GM23338 (cell line): Measurements from ENCODE around the gene MFSD11.

ENCODE experiments used
- CREB1 ChIP-seq: fragments of 250-450 bp; sonication (Bioruptor Pico); IDR thresholded peaks from 2 replicates; pipeline ENCODE4 v1.5.0; 2020; ENCODE audit warnings: low read depth, mild to moderate bottlenecking, moderate library complexity
- EZH2 ChIP-seq: fragments of 200-600 bp; sonication (generic); IDR thresholded peaks from one replicate; pipeline ENCODE4 v1.8.0; 2017; ENCODE audit warnings: antibody characterized with exemption, mild to moderate bottlenecking, low read depth; ENCODE audit not compliant: unreplicated experiment
- EZH2phosphoT487 ChIP-seq: fragments of 200-600 bp; sonication (generic); IDR thresholded peaks from one replicate; pipeline ENCODE4 v1.8.1; 2018; ENCODE audit warnings: antibody characterized with exemption; ENCODE audit not compliant: unreplicated experiment
- JUNB ChIP-seq: IDR thresholded peaks from one replicate; pipeline ENCODE4 v1.6.1; 2016; ENCODE audit warnings: antibody characterized with exemption; ENCODE audit not compliant: unreplicated experiment
- NANOG ChIP-seq: IDR thresholded peaks from 2 replicates; pipeline ENCODE4 v1.6.1; 2016; ENCODE audit warnings: antibody characterized with exemption, borderline replicate concordance
- POLR2AphosphoS5 ChIP-seq: IDR thresholded peaks from 2 replicates; pipeline ENCODE4 v1.6.1; 2016; ENCODE audit warnings: antibody characterized with exemption, low read depth
- ZNF331 ChIP-seq: fragments of 250-450 bp; sonication (Bioruptor Pico); IDR thresholded peaks from 2 replicates; pipeline ENCODE4 v1.5.0; 2020; ENCODE audit warnings: low read depth, mild to moderate bottlenecking, moderate library complexity
- TF ChIP-seq, protein P1 (sequence below), 2 experiments: fragments of 200-600 bp in 1 of 2; sonication (generic) in 1 of 2; conservative IDR thresholded peaks; 2 replicates each; pipeline versions ENCODE4 v1.5.1 to v1.6.1; 2016 to 2017; ENCODE audit warnings: antibody characterized with exemption in 2 of 2, low read depth in 2 of 2, mild to moderate bottlenecking in 2 of 2, moderate library complexity in 1 of 2
- TF ChIP-seq, protein P2 (sequence below): IDR thresholded peaks from one replicate; pipeline ENCODE4 v1.6.1; 2018; ENCODE audit warnings: antibody characterized with exemption; ENCODE audit not compliant: unreplicated experiment
- TF ChIP-seq, protein P3 (sequence below): IDR thresholded peaks from 2 replicates; pipeline ENCODE4 v1.6.1; 2016; ENCODE audit warnings: antibody characterized with exemption

DNA sequence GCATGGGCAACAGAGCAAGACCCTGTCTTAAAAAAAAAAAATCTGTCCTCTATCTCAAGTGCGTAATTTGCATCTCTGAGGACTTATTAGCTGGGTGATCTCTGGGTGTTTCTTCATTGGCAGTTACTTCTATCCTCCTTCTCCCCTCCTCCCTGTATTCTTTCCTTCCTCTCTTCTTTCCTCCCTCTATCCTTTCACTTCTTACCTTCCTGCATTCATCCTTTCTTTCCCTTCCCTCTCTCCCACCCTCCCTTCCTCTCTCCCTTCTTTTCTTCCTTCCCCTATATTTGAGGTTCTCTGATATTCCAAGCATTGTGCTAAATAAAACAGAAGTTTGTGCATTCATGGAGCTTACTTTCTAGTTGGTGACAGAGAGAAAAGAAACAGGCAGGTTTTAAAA is 10.7 kb downstream of the MFSD11 start:
- TF ChIP-seq, protein P1, sequence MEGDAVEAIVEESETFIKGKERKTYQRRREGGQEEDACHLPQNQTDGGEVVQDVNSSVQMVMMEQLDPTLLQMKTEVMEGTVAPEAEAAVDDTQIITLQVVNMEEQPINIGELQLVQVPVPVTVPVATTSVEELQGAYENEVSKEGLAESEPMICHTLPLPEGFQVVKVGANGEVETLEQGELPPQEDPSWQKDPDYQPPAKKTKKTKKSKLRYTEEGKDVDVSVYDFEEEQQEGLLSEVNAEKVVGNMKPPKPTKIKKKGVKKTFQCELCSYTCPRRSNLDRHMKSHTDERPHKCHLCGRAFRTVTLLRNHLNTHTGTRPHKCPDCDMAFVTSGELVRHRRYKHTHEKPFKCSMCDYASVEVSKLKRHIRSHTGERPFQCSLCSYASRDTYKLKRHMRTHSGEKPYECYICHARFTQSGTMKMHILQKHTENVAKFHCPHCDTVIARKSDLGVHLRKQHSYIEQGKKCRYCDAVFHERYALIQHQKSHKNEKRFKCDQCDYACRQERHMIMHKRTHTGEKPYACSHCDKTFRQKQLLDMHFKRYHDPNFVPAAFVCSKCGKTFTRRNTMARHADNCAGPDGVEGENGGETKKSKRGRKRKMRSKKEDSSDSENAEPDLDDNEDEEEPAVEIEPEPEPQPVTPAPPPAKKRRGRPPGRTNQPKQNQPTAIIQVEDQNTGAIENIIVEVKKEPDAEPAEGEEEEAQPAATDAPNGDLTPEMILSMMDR (conservative IDR thresholded peaks at IDR 0.05; ENCODE audit: low read depth in 2 of 2): no peak
- no peak for TF ChIP-seq POLR2AphosphoS5
- TF ChIP-seq, protein P2, sequence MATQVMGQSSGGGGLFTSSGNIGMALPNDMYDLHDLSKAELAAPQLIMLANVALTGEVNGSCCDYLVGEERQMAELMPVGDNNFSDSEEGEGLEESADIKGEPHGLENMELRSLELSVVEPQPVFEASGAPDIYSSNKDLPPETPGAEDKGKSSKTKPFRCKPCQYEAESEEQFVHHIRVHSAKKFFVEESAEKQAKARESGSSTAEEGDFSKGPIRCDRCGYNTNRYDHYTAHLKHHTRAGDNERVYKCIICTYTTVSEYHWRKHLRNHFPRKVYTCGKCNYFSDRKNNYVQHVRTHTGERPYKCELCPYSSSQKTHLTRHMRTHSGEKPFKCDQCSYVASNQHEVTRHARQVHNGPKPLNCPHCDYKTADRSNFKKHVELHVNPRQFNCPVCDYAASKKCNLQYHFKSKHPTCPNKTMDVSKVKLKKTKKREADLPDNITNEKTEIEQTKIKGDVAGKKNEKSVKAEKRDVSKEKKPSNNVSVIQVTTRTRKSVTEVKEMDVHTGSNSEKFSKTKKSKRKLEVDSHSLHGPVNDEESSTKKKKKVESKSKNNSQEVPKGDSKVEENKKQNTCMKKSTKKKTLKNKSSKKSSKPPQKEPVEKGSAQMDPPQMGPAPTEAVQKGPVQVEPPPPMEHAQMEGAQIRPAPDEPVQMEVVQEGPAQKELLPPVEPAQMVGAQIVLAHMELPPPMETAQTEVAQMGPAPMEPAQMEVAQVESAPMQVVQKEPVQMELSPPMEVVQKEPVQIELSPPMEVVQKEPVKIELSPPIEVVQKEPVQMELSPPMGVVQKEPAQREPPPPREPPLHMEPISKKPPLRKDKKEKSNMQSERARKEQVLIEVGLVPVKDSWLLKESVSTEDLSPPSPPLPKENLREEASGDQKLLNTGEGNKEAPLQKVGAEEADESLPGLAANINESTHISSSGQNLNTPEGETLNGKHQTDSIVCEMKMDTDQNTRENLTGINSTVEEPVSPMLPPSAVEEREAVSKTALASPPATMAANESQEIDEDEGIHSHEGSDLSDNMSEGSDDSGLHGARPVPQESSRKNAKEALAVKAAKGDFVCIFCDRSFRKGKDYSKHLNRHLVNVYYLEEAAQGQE: no peak
- TF ChIP-seq EZH2: no peak
- no peak for TF ChIP-seq JUNB
- TF ChIP-seq NANOG: no peak
- TF ChIP-seq EZH2phosphoT487: no peak
- TF ChIP-seq ZNF331 (CRISPR knock-in tag): no peak
- TF ChIP-seq, protein P3, sequence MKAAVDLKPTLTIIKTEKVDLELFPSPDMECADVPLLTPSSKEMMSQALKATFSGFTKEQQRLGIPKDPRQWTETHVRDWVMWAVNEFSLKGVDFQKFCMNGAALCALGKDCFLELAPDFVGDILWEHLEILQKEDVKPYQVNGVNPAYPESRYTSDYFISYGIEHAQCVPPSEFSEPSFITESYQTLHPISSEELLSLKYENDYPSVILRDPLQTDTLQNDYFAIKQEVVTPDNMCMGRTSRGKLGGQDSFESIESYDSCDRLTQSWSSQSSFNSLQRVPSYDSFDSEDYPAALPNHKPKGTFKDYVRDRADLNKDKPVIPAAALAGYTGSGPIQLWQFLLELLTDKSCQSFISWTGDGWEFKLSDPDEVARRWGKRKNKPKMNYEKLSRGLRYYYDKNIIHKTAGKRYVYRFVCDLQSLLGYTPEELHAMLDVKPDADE: no peak
- TF ChIP-seq CREB1 (CRISPR knock-in tag): no peak
